ENCODE measurements around the gene IPO11.

GRCh38 chr5:62589504-62589903 is 176.9 kb downstream of the IPO11 start:
- TF ChIP-seq POLR2A (IDR thresholded peaks at IDR 0.05) (no peak), CTCF (IDR thresholded peaks at IDR 0.05) (no peak)
